ENCODE results near the gene GIMAP7. TPM values are rescaled to one million over a fixed set of nuclear protein-coding genes. Genes with fewer than 3 reads are reported as not detected.

GIMAP7 gene
- total RNA-seq, 1 donor from 2014 or later, result not detected

- DNase-seq (ENCODE audit: low spot score, unreplicated experiment), result no peak
- no peaks in the 10 kb centered on the region for H3K27me3 Mint-ChIP-seq
Measured at GRCh38 chr7:150502519-150502918, 12.2 kb upstream of the GIMAP7 start.

DNA sequence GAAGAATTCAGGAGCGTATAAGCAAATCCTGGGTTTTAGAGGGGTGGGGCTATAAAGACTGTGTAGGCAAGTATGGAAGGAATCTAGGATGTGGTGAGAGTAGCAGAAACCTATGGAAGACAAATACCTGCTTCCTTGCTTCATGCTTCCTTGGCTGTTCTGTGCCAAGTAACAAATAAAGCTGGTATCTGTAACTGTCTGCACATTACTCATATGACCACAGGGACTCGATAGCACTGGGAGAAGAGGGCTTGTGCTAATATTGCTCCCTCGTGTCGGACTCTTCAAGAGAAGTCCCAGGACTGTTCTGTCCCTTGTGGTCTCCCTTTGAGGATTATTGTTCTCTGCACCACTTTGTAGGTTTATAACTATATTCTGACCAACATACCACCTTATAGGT, 11.5 kb upstream of the GIMAP7 start:
- Mint-ChIP-seq H3K27ac (no peak overlapping the region), H3K27me3 (no peaks in the 10 kb centered on the region), H3K36me3 (ENCODE audit: insufficient read depth) (no peaks in the 10 kb centered on the region), H3K9me3 (ENCODE audit: low read depth) (peaks cover 7% of the 10 kb centered on the region), H3K4me3 (ENCODE audit: low read depth) (no peak overlapping the region), H3K4me1 (ENCODE audit: low read depth) (peaks cover 3% of the 10 kb centered on the region)
- no peak for TF ChIP-seq CTCF (IDR thresholded peaks at IDR 0.05; ENCODE audit: unreplicated experiment)
- DNase-seq (ENCODE audit: low spot score, unreplicated experiment), result no peak

More at GRCh38 chr7:150502519-150502918, 12.2 kb upstream of the GIMAP7 start:
- no peak overlapping the region for H3K27ac Mint-ChIP-seq
- peaks cover 7% of the 10 kb centered on the region for H3K9me3 Mint-ChIP-seq (ENCODE audit: low read depth)
- TF ChIP-seq CTCF (IDR thresholded peaks at IDR 0.05; ENCODE audit: unreplicated experiment), result no peak
- H3K4me3 Mint-ChIP-seq (ENCODE audit: low read depth), result no peak overlapping the region
- H3K36me3 Mint-ChIP-seq (ENCODE audit: insufficient read depth), result no peaks in the 10 kb centered on the region
- H3K4me1 Mint-ChIP-seq (ENCODE audit: low read depth), result peaks cover 3% of the 10 kb centered on the region

GRCh38 chr7:150503581-150503980, 11.1 kb upstream of the GIMAP7 start:
- no peak overlapping the region for H3K27ac Mint-ChIP-seq
- DNase-seq (ENCODE audit: low spot score, unreplicated experiment), result no peak
- H3K27me3 Mint-ChIP-seq, result no peaks in the 10 kb centered on the region
- H3K4me3 Mint-ChIP-seq (ENCODE audit: low read depth), result no peak overlapping the region
- no peaks in the 10 kb centered on the region for H3K36me3 Mint-ChIP-seq (ENCODE audit: insufficient read depth)
- no peak for TF ChIP-seq CTCF (IDR thresholded peaks at IDR 0.05; ENCODE audit: unreplicated experiment)
- H3K4me1 Mint-ChIP-seq (ENCODE audit: low read depth), result peaks cover 3% of the 10 kb centered on the region
- peaks cover 7% of the 10 kb centered on the region for H3K9me3 Mint-ChIP-seq (ENCODE audit: low read depth)

GRCh38 chr7:150507947-150508602, 6.6 kb upstream of the GIMAP7 start:
- Mint-ChIP-seq H3K9me3 (ENCODE audit: low read depth) (no peaks in the 10 kb centered on the region), H3K27ac (no peak overlapping the region), H3K36me3 (ENCODE audit: insufficient read depth) (no peaks in the 10 kb centered on the region), H3K4me3 (ENCODE audit: low read depth) (no peak overlapping the region), H3K4me1 (ENCODE audit: low read depth) (peaks cover 3% of the 10 kb centered on the region), H3K27me3 (no peaks in the 10 kb centered on the region)
- DNase-seq (ENCODE audit: low spot score, unreplicated experiment), result no peak
- no peak for TF ChIP-seq CTCF (IDR thresholded peaks at IDR 0.05; ENCODE audit: unreplicated experiment)

DNA sequence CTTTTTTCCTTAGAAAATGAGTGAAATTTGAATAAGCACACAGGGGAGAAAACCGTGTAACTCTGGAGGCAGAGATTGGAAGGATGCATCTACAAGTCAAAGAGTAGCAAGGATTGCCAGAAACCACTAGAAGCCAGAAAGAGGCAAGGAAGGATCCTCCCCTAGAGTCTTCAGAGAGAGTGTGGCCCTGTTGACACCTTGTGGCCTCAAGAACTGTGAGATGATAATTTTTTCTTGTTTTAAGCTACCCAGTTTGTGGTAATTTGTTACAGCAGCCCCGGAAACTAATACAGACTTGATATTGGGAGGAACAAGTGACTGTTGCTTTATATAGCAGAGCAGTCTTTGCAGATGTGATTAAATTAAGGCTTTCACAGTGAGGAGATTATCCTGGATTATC, 3.6 kb upstream of the GIMAP7 start:
- H3K27me3 Mint-ChIP-seq, result no peaks in the 10 kb centered on the region
- DNase-seq (ENCODE audit: low spot score, unreplicated experiment), result no peak
- no peaks in the 10 kb centered on the region for H3K4me1 Mint-ChIP-seq (ENCODE audit: low read depth)
- H3K36me3 Mint-ChIP-seq (ENCODE audit: insufficient read depth), result no peaks in the 10 kb centered on the region
- TF ChIP-seq CTCF (IDR thresholded peaks at IDR 0.05; ENCODE audit: unreplicated experiment), result no peak
- H3K27ac Mint-ChIP-seq, result no peak overlapping the region
- no peaks in the 10 kb centered on the region for H3K9me3 Mint-ChIP-seq (ENCODE audit: low read depth)
- H3K4me3 Mint-ChIP-seq (ENCODE audit: low read depth), result no peak overlapping the region
